GM12865 (cell line): Measurements from ENCODE around the gene DRC7.

Experiments
- DNase-seq: peaks from one replicate; pipeline ENCODE4 v3.0.0; 2010; ENCODE audit warnings: low read depth
- H3K4me3 ChIP-seq: 2 replicates; pipeline ENCODE4 v1.5.1; 2011; ENCODE audit warnings: mild to moderate bottlenecking, low read depth, low read length, control low read depth
- TF ChIP-seq, protein P1 (sequence below): IDR thresholded peaks from 2 replicates; pipeline ENCODE4 v1.5.1; 2011; ENCODE audit warnings: low read length, control low read depth, low read depth, inconsistent platforms; ENCODE audit not compliant: insufficient read depth; ENCODE audit errors: missing control alignments

Gene DRC7

GRCh38 chr16:57666353-57667047, 28.1 kb upstream of the DRC7 start:
- TF ChIP-seq, protein P1, sequence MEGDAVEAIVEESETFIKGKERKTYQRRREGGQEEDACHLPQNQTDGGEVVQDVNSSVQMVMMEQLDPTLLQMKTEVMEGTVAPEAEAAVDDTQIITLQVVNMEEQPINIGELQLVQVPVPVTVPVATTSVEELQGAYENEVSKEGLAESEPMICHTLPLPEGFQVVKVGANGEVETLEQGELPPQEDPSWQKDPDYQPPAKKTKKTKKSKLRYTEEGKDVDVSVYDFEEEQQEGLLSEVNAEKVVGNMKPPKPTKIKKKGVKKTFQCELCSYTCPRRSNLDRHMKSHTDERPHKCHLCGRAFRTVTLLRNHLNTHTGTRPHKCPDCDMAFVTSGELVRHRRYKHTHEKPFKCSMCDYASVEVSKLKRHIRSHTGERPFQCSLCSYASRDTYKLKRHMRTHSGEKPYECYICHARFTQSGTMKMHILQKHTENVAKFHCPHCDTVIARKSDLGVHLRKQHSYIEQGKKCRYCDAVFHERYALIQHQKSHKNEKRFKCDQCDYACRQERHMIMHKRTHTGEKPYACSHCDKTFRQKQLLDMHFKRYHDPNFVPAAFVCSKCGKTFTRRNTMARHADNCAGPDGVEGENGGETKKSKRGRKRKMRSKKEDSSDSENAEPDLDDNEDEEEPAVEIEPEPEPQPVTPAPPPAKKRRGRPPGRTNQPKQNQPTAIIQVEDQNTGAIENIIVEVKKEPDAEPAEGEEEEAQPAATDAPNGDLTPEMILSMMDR = no peak
- no peak overlapping the region for H3K4me3 ChIP-seq
- DNase-seq = no peak

DNA sequence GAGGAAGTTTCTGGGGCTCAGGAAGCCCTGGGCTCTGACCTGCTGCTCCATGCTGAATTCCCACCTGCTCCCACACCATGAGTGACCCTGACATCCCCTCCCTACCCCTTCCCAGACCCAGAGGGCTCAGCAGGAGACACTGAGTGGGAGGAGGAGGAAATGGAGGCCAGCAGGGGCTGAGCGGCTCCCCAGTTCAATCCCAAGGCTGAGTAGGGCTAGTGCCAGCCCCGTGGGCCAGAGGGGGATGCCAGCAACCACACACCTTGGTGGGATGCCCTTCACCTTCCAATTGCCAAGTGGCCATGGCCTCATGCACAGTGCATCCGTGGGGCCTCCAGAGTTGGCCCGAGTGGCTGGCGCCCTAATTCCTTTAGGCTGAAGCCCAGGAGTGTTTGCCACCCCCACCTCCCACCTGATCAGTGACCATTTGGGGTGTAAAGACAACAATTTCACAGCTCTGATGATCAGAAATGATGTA, 27.5 kb upstream of the DRC7 start:
- DNase-seq = no peak
- H3K4me3 ChIP-seq = no peak overlapping the region
- TF ChIP-seq, protein P1 = no peak

DNA sequence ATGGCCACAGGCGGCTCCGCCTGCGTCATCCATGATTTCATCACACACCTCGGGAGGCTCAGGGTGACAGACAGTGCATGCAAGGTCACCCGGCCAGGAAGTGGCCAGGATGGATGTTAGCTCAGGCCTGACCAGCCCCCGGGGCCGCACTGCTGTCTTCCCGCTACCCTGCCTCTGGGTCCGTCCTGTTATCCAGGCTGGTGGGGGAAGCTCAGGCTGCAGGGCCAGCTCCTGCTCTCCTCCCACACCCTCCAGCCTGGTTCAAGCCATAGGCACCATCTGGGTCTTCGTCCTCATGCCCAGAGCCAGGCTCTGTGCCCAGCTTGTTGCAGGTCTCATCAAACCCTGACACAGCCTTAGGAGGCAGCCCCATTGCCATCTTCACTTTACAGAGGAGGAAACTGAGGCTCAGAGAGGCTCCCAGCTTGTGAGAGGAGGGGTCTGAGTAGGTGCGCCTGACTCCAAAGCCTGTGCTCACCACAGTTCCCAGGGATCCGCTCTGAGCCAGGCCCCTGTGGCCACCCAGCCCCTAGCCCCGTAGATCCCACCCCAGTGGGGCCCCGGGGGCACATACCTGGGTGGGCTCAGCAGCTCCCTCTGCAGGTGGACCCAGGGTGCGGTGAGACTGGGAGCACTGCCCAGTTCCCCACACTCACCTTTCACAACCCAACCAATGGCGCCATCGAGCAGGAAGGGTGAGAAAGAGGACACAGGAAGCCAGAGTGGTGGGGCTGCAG, 26.9 kb upstream of the DRC7 start:
- TF ChIP-seq, protein P1 = peak; percentile 15
- DNase-seq = no peak
- no peak overlapping the region for H3K4me3 ChIP-seq

DNA sequence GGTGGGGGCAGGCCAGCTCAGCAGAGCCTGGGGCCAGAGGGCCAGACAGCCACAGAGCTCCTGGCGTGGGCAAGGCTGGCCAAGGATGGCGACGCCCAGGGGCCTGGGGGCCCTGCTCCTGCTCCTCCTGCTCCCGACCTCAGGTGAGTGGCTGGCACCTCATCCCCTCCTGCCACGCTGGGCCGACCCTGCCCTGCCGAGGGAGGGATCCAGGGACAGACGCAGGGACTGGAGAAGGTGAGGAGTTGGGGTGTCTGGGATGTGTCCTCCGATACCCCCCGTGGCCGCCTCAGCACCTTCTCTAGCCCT, 26.4 kb upstream of the DRC7 start, which contains the start of gene ADGRG3:
ADGRG3 (plus strand) TSS at position 44 of the 309 bp plus-strand sequence; CDS start at position 86, 42 bp downstream.
- no peak within 1 kb of the TSS for H3K4me3 ChIP-seq
- DNase-seq = no peak
- TF ChIP-seq, protein P1 = no peak

- TF ChIP-seq, protein P1 = no peak
- no peak overlapping the region for H3K4me3 ChIP-seq
- no peak for DNase-seq
Observed at GRCh38 chr16:57668630-57669475, 25.8 kb upstream of the DRC7 start.

DNA sequence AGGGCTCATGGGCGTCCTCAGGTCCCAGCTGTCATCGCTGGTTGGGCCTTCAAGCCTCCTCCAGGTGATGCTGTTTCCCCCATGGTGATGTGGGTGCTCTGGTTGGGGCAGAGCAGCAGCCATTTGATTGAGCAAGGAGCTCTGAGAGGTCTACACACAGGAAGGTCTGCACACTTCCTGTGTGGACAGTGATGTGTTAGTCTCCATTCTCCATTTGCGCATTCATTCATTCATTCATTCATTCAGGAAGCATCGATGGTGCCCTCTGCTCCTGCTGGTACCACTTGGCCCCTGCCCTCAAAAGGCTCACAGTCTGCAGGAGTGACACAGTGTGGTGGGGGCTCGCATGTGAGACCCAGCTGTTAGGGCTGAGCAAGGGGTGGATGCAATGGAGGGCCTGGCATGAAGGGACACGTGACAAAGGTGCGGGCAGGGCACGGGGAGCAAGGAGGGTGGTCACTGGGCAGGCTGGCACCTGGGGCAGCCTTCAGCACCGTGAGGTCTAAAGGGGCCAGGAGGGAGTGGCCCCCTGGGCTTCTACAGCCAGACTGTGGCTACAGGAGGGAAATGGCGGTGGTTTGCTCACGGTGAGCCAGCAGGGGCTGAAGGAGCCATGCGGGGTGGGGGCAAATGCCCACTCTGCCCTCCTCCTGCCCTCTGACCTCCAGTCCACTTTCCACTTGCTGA, 25.0 kb upstream of the DRC7 start:
- TF ChIP-seq, protein P1 = no peak

More for the DNA sequence above, 25.0 kb upstream of the DRC7 start:
- DNase-seq = no peak
- H3K4me3 ChIP-seq = no peak overlapping the region
